Measurements from ENCODE around the gene GCA. TPM values are rescaled to one million over a fixed set of nuclear protein-coding genes. Genes with fewer than 3 reads are reported as not detected.

The GCA gene
- total RNA-seq, 1 donor from 2014 or later, result 37.4 TPM

Other genes starting within 250 kb of the GCA start
- gene GCG, start 191.9 kb upstream of the GCA start, total RNA-seq, result 0.17 TPM
- gene FAP, start 100.7 kb upstream of the GCA start, total RNA-seq, result 1.8 TPM
- 15.9 TPM for gene IFIH1, start 25.4 kb upstream of the GCA start, total RNA-seq

Data from mucosa of gallbladder (tissue), 1 donor.